HepG2 (cell line): ENCODE results near the gene KHK. TPM values are rescaled to one million over a fixed set of nuclear protein-coding genes. Genes with fewer than 3 reads are reported as not detected.

Experiments used
- ARNT2 ChIP-seq: sonication (generic); formaldehyde crosslinking; IDR thresholded peaks from 2 replicates; pipeline ENCODE4 v1.8.0; 2022; ENCODE audit warnings: mild to moderate bottlenecking, low read depth, missing genetic modification reagents, moderate library complexity
- ATRX ChIP-seq: sonication (generic); formaldehyde crosslinking; IDR thresholded peaks from 2 replicates; pipeline ENCODE4 v1.4.0; 2020; ENCODE audit warnings: missing genetic modification reagents, borderline replicate concordance
- GMEB1 ChIP-seq: sonication (generic); formaldehyde crosslinking; IDR thresholded peaks from 2 replicates; pipeline ENCODE4 v1.5.1; 2020; ENCODE audit warnings: missing genetic modification reagents, mild to moderate bottlenecking, borderline replicate concordance
- GTF2F1 ChIP-seq: fragments of 150-350 bp; IDR thresholded peaks from 2 replicates; pipeline ENCODE4 v1.6.1; 2014; ENCODE audit warnings: low read length
- HMG20B ChIP-seq: conservative IDR thresholded peaks from 2 replicates; pipeline ENCODE4 v1.6.1; 2016; ENCODE audit warnings: missing genetic modification reagents, missing compliant biosample characterization
- HNF4A ChIP-seq: sonication (generic); formaldehyde crosslinking; IDR thresholded peaks from 2 replicates; pipeline ENCODE4 v1.4.0; 2020; ENCODE audit warnings: missing genetic modification reagents
- HNRNPK ChIP-seq: fragments of 200-400 bp; formaldehyde crosslinking; IDR thresholded peaks from 2 replicates; pipeline ENCODE4 v1.6.1; 2018; ENCODE audit warnings: low read length, low read depth, moderate library complexity, mild to moderate bottlenecking; ENCODE audit not compliant: poor library complexity, severe bottlenecking
- IRF2 ChIP-seq: IDR thresholded peaks from 2 replicates; pipeline ENCODE4 v1.6.1; 2018; ENCODE audit warnings: missing genetic modification reagents, missing compliant biosample characterization
- KDM5B ChIP-seq: sonication (generic); formaldehyde crosslinking; IDR thresholded peaks from 2 replicates; pipeline ENCODE4 v1.4.0; 2020; ENCODE audit warnings: missing genetic modification reagents, mild to moderate bottlenecking, borderline replicate concordance
- PATZ1 ChIP-seq: sonication (generic); formaldehyde crosslinking; IDR thresholded peaks from 2 replicates; pipeline ENCODE4 v1.4.0; 2020; ENCODE audit warnings: missing genetic modification reagents
- PRMT3 ChIP-seq: sonication (generic); formaldehyde crosslinking; IDR thresholded peaks from 2 replicates; pipeline ENCODE4 v1.8.1; 2022; ENCODE audit warnings: low read depth, mild to moderate bottlenecking, moderate library complexity, missing genetic modification reagents, borderline replicate concordance
- RFX5 ChIP-seq: IDR thresholded peaks from 2 replicates; pipeline ENCODE4 v1.6.1; 2011; ENCODE audit warnings: low read depth, low read length, improper control_type of control experiment
- SOX13 ChIP-seq, 3 experiments: fragments of 450-650 bp in 1 of 3; sonication (generic) in 1 of 3; formaldehyde crosslinking in 1 of 3; IDR thresholded peaks in 2 of 3; conservative IDR thresholded peaks in 1 of 3; 2 replicates each; pipeline versions ENCODE4 v1.5.0 to v1.6.1; 2016 to 2020; ENCODE audit warnings: antibody characterized with exemption in 1 of 3, mild to moderate bottlenecking in 1 of 3, missing compliant biosample characterization in 1 of 3, missing genetic modification reagents in 1 of 3, moderate library complexity in 1 of 3
- ZNF101 ChIP-seq: sonication (generic); formaldehyde crosslinking; IDR thresholded peaks from 2 replicates; pipeline ENCODE4 v1.4.0; 2020; ENCODE audit warnings: mild to moderate bottlenecking, low read depth, missing genetic modification reagents, borderline replicate concordance
- ZNF180 ChIP-seq: sonication (generic); formaldehyde crosslinking; IDR thresholded peaks from 2 replicates; pipeline ENCODE4 v1.4.0; 2020; ENCODE audit warnings: low read depth, missing genetic modification reagents, borderline replicate concordance
- ZNF276 ChIP-seq: sonication (generic); formaldehyde crosslinking; IDR thresholded peaks from 2 replicates; pipeline ENCODE4 v1.4.0; 2020; ENCODE audit warnings: mild to moderate bottlenecking, low read depth, missing genetic modification reagents
- polyA plus RNA-seq, 8 experiments: library from polyadenylated mRNA; depleted of rRNA in 3 of 8; stranded (reverse) in 7 of 8; unstranded in 1 of 8; fragments of >200 nt; fragmentation: Illumina TruSeq in 4 of 8; extraction: Trizol in 4 of 8; gene quantifications; 2 replicates each; pipeline versions ENCODE4 v1.2.1 to v1.2.3, GENCODE V29; 2011 to 2016; ENCODE audit warnings: low read depth in 4 of 8, missing spikeins in 1 of 8, mixed read lengths in 1 of 8; ENCODE audit not compliant: insufficient read depth in 1 of 8
- total RNA-seq, 5 experiments: library from RNA; depleted of rRNA; stranded (reverse); fragments of >200 nt; fragmentation: Illumina TruSeq; extraction: Trizol; gene quantifications; 2 replicates each; pipeline ENCODE4 v1.2.3, GENCODE V29; 2016; ENCODE audit warnings: low read depth in 1 of 5
- TF ChIP-seq, protein P1 (sequence below): sonication (generic); formaldehyde crosslinking; IDR thresholded peaks from 2 replicates; pipeline ENCODE4; 2020; ENCODE audit warnings: missing genetic modification reagents, mild to moderate bottlenecking, borderline replicate concordance

Gene KHK
- total and polyA plus RNA-seq, 2 of the 13 experiments (the other 11 are each of a cell fraction or from before 2014, with no cell fraction given): 40.9 to 99.2 TPM

DNA sequence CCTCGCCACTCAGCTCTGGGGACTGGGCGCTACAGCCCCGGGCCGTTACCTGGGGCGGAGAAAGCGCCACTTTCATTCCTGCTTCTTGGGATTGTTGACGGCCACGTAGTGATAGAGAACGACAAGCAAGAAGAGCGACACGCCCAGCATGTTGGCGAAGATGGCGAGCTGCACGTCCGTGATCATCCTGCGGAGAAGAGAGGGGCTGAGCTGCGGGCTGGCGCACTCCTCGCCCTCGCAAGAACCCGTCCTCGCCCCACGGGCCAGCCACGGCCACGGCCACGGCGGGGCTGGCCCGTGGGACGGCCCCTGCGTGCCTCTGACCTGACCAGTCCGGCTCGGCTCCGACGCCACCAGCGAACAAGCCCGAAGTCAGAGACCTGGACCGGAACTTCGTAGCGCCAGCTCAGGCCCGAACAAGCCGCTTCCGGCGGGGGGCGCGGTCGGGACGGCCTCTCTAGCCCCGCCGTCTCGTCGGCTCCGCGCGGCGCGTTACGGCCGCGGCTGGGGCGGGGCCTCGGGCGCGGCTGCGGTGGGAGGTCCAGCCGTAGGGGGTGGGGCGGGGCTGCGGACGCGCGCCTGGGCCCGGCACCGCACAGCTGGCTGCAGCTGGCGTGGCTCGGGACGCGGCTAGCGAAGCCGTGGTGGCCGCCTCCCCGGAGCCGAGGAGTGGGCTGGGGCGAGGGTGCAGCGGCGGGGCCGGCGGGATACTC is 15.1 kb upstream of the KHK start, which contains the start of gene OST4 (continued):
- TF ChIP-seq ZNF180 (no peak), HMG20B (CRISPR knock-in tag) (no peak), GMEB1 (CRISPR knock-in tag) (peak; percentile 92), IRF2 (CRISPR knock-in tag) (peak; percentile 77), ATRX (no peak), ZNF276 (CRISPR knock-in tag) (no peak), HNRNPK (peak; percentile 84), PATZ1 (CRISPR knock-in tag) (peak; percentile 61; the same call in 1 of the 2 replicates), ARNT2 (peak; percentile 82), RFX5 (no peak), KDM5B (CRISPR knock-in tag) (peak; percentile 60; the same call in 1 of the 2 replicates), ZNF101 (CRISPR knock-in tag) (no peak), SOX13 (IDR thresholded peaks at IDR 0.05) (no peak; the same call in 1 of the 2 replicates), SOX13 (CRISPR knock-in tag; conservative IDR thresholded peaks at IDR 0.05 in 1 of 2, IDR thresholded peaks at IDR 0.05 in 1 of 2) (peak in 1 of 2 experiments; percentile 58; a peak in 1 of 4 replicates), GTF2F1 (no peak), HNF4A (no peak), PRMT3 (CRISPR knock-in tag) (no peak; the same call in 1 of the 2 replicates)
- TF ChIP-seq, protein P1, sequence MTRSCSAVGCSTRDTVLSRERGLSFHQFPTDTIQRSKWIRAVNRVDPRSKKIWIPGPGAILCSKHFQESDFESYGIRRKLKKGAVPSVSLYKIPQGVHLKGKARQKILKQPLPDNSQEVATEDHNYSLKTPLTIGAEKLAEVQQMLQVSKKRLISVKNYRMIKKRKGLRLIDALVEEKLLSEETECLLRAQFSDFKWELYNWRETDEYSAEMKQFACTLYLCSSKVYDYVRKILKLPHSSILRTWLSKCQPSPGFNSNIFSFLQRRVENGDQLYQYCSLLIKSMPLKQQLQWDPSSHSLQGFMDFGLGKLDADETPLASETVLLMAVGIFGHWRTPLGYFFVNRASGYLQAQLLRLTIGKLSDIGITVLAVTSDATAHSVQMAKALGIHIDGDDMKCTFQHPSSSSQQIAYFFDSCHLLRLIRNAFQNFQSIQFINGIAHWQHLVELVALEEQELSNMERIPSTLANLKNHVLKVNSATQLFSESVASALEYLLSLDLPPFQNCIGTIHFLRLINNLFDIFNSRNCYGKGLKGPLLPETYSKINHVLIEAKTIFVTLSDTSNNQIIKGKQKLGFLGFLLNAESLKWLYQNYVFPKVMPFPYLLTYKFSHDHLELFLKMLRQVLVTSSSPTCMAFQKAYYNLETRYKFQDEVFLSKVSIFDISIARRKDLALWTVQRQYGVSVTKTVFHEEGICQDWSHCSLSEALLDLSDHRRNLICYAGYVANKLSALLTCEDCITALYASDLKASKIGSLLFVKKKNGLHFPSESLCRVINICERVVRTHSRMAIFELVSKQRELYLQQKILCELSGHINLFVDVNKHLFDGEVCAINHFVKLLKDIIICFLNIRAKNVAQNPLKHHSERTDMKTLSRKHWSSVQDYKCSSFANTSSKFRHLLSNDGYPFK (CRISPR knock-in tag): 0 out of 2 replicates have a peak, but pooled peaks have one; percentile 58
